BLaER1 treated with 17β-estradiol and CSF1 and Interleukin-3, amounts not matched to agents 10 nM and 100 nM (cell line): ENCODE data around the gene MAP4K2.
A peak's percentile ranks its signal among the peaks of the same experiment; 100 is the strongest.

Experiments used
- H3K27ac ChIP-seq, 11 experiments: shearing (Covaris generic); formaldehyde crosslinking; 2 replicates each; pipeline ENCODE4 v1.8.1; 2022
- H3K27me3 ChIP-seq, 11 experiments: shearing (Covaris generic); formaldehyde crosslinking; 2 replicates each; pipeline ENCODE4 v1.8.1; 2022
- H3K36me3 ChIP-seq, 11 experiments: shearing (Covaris generic); formaldehyde crosslinking; 2 replicates each; pipeline ENCODE4 v1.8.1; 2022
- H3K4me1 ChIP-seq, 10 experiments: shearing (Covaris generic); formaldehyde crosslinking; 2 replicates each; pipeline ENCODE4 v1.8.1; 2022
- H3K4me2 ChIP-seq, 11 experiments: shearing (Covaris generic); formaldehyde crosslinking; 2 replicates each; pipeline ENCODE4 v1.8.1; 2022
- H3K4me3 ChIP-seq, 10 experiments: shearing (Covaris generic); formaldehyde crosslinking; 2 replicates each; pipeline ENCODE4 v1.8.1; 2022
- H3K9ac ChIP-seq, 11 experiments: shearing (Covaris generic); formaldehyde crosslinking; 2 replicates each; pipeline ENCODE4 v1.8.1; 2022
- H3K9me3 ChIP-seq, 11 experiments: shearing (Covaris generic); formaldehyde crosslinking; replicated peaks in 1 of 11; 2 replicates each; pipeline ENCODE4 v1.8.1; 2022
- H4K20me1 ChIP-seq, 11 experiments: shearing (Covaris generic); formaldehyde crosslinking; 2 replicates each; pipeline ENCODE4 v1.8.1; 2022
- Cebpa-rat ChIP-seq, 11 experiments: shearing (Covaris generic); IDR thresholded peaks; 2 replicates each; pipeline ENCODE4 v1.8.1; 2022

MAP4K2 gene

DNA sequence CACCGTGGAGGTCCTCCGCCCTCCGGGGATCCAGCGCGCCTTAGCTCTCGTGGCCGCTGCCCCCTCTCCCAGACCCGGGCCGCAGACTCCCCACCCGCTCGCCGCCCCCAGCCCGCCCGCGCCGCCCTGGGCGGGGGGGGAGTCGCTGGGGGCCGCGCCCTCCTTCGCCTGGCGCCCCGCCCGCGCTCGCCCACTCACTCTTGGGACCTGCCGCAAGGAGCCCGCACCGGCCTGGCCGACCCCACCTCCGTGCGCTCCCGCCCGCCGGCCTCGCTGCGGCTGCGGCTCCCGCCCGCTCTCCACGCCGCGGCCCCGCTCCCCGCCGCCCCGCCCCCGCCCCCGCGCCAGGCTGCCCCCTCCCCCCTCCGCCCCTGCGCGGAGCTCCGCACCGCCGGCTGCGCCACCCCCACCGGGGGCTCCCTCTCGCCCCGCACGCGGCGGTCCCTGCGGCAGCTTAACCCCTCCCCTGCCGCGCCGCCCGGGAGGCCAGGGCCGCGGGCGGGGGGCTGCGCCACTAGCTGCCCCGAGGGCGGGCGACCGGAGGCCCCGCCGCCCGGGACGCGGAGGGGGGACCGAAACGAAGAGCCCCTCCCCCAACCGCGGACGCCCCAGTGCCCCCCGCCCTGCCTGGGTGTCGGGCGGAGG lies 58.3 kb downstream of the MAP4K2 start:
- H3K4me1 ChIP-seq = peaks cover 34 to 74% (median 55%) of the 10 kb centered on the region in 10 experiments
- no peak for TF ChIP-seq Cebpa-rat (IDR thresholded peaks at IDR 0.05)
- H3K4me3 ChIP-seq = peak overlapping the region; percentile 67 to 91 (median 74)
- H3K4me2 ChIP-seq = peak overlapping the region; percentile 89 to 100 (median 98)
- H4K20me1 ChIP-seq = peaks cover 0 to 36% (median 30%) of the 10 kb centered on the region in 11 experiments; a peak in 16 of 22 replicates
- H3K9me3 ChIP-seq = no peaks in the 10 kb centered on the region
- H3K36me3 ChIP-seq = peaks cover 3 to 25% (median 17%) of the 10 kb centered on the region in 11 experiments; a peak in 20 of 22 replicates
- no peaks in the 10 kb centered on the region for H3K27me3 ChIP-seq
- H3K9ac ChIP-seq = peak overlapping the region; percentile 82 to 97 (median 93)
- peak overlapping the region; percentile 82 to 100 (median 99) for H3K27ac ChIP-seq

DNA sequence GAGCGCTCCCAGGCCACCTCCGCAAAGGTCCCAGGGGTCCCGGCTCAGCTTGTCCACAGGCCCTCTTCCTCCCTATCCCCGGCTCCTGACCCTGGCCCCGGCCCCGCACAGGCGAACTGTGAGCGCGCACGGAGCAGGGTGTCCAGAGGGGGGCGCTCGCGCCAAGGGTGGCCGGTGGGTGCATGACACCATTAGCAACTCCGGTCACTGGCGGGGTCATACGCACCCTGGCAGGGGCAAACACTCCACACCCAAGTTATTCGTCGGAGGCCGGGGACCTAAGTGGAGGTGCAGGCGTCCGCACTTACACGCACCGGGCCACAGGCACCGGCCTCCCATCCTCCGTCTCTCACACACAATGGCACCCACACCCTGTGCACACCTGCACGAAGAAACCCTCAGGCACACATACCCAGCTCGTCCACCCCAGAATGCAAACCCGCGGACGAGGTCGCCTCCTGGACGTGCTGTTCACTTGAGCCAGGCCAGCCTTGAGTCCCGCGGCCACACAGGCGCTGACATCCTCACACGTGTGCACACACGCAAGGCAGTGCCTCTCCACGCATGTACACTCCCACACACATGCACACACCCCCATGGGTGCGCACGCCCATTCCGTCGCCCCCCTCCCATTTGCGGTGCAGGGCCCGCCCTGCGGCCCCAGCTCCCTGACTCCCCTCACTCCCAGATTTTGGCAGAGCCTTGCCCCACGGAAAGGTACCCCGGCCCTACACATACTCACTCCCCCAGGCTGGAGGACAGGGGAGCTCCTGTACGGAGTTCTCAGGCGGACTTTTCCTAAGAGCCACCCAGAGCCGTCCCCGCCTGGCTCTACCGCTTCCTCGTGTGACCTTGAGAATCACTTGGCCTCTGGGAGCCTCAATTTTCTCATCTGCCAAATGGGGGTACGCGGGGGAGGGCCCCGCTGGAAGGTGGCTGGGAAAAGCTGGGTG lies 59.1 kb downstream of the MAP4K2 start, which contains the start of gene RASGRP2:
RASGRP2 (minus strand) TSS at position 552 of the 953 bp plus-strand sequence. CDS start 1,276 bp downstream, outside the sequence.
- Histone ChIP-seq H4K20me1 (peaks cover 0 to 39% (median 30%) of the 10 kb centered on the region in 11 experiments; a peak in 16 of 22 replicates), H3K4me2 (peak within 1 kb of the TSS; percentile 89 to 100 (median 98)), H3K27me3 (no peaks in the 10 kb centered on the region), H3K36me3 (peaks cover 3 to 33% (median 24%) of the 10 kb centered on the region in 11 experiments; a peak in 20 of 22 replicates), H3K9ac (peak within 1 kb of the TSS; percentile 82 to 97 (median 93)), H3K9me3 (no peaks in the 10 kb centered on the region), H3K4me3 (peak within 1 kb of the TSS; percentile 67 to 91 (median 74)), H3K27ac (peak within 1 kb of the TSS; percentile 82 to 100 (median 99)), H3K4me1 (peaks cover 34 to 72% (median 55%) of the 10 kb centered on the region in 10 experiments)
- no peak for TF ChIP-seq Cebpa-rat (IDR thresholded peaks at IDR 0.05)

DNA sequence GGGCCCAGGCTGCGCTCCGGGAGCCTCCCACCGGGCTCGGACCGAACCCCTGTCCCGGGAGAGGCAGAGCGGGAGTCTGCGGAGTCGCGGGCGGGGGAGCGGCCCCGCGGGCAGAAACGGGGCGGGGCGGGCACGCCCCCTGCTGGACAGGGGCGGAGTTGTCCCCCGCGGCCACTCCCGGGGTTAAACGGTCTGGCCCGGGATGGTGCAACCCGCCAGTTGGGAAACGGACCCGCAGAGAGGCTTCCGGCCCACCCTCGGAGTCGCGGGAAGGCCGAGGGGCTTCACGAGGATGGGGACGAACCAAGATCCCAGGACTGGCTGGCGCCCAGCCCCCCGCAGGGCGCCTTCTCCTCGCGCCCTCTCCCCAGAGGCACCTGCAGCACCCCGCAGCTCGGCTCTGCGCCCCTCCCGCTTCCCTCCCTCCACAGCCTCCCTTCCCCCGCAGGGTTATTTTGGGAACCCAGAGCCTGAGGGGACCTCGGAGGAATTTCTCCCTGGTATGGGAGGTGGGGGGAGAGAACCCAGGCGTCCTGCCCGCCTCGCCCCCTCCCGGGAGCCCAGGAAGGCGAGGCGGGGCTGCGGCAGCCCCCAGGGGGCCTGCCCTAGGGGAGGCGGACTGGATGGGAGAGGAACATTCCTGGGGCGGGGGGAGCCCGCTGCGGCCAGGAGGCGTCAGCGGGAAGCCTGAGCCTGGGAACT lies 60.0 kb downstream of the MAP4K2 start:
- Histone ChIP-seq H3K4me2 (peak overlapping the region; percentile 89 to 100 (median 98)), H3K4me3 (peak overlapping the region; percentile 67 to 91 (median 74)), H3K9ac (peak overlapping the region; percentile 81 to 97 (median 93)), H3K4me1 (peaks cover 34 to 63% (median 55%) of the 10 kb centered on the region in 10 experiments), H3K27me3 (no peaks in the 10 kb centered on the region), H3K27ac (peak overlapping the region; percentile 53 to 100 (median 99); a peak in 21 of 22 replicates), H3K36me3 (peaks cover 3 to 41% (median 32%) of the 10 kb centered on the region in 11 experiments; a peak in 21 of 22 replicates), H3K9me3 (no peaks in the 10 kb centered on the region), H4K20me1 (peaks cover 0 to 44% (median 30%) of the 10 kb centered on the region in 11 experiments; a peak in 16 of 22 replicates)
- peak in 8 of 11 experiments; percentile 35 to 85 (median 76); a peak in 12 of 22 replicates for TF ChIP-seq Cebpa-rat (IDR thresholded peaks at IDR 0.05)

DNA sequence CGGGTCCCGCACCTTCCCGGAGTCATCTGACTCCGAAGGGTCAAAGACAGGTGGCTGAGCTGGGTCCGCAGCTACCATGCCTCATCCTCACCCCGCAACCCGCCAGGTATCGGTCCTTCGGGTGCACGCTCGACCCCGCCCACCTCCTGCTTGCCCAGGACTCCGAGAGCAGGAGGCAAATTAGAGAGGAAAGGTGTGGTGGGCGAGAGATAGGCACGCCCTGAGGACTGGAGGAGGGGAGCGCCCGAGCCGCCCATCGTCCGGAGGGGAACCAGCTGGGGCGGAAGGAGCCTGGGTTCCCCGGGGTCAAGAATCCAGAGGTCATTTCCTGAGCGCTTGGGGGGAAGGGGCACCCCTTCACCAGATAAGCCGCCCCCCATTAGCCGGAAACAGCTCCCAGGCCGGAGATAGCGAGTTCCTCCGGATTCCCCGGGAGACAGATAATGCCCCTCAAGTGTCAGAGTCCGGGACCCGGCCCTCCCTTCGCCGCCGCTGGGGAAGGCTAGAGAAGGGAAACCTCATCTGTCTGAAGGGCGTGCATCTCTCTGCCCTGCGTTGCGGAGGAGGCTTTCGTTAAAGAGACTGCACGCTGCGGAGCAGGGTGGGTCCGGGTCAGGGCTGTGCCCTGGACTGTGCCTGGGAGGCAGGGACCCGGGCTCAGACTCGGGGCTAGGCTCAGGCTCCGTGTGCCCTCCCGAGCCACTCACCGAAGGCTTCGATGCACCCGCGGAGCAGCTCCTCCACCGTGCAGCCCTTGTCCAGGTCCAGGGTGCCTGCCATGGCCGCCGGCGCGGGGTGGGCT lies 60.7 kb downstream of the MAP4K2 start:
- no peak for TF ChIP-seq Cebpa-rat (IDR thresholded peaks at IDR 0.05)
- Histone ChIP-seq H3K27me3 (no peaks in the 10 kb centered on the region), H4K20me1 (peaks cover 0 to 51% (median 30%) of the 10 kb centered on the region in 11 experiments; a peak in 16 of 22 replicates), H3K4me3 (peak overlapping the region; percentile 67 to 91 (median 74)), H3K4me1 (peaks cover 34 to 56% (median 49%) of the 10 kb centered on the region in 10 experiments), H3K9me3 (no peaks in the 10 kb centered on the region), H3K4me2 (peak overlapping the region; percentile 89 to 100 (median 98)), H3K36me3 (peaks cover 3 to 49% (median 40%) of the 10 kb centered on the region in 11 experiments; a peak in 21 of 22 replicates), H3K27ac (peak overlapping the region in 10 of 11 experiments; percentile 47 to 100 (median 99); a peak in 19 of 22 replicates), H3K9ac (peak overlapping the region; percentile 81 to 97 (median 93))

DNA sequence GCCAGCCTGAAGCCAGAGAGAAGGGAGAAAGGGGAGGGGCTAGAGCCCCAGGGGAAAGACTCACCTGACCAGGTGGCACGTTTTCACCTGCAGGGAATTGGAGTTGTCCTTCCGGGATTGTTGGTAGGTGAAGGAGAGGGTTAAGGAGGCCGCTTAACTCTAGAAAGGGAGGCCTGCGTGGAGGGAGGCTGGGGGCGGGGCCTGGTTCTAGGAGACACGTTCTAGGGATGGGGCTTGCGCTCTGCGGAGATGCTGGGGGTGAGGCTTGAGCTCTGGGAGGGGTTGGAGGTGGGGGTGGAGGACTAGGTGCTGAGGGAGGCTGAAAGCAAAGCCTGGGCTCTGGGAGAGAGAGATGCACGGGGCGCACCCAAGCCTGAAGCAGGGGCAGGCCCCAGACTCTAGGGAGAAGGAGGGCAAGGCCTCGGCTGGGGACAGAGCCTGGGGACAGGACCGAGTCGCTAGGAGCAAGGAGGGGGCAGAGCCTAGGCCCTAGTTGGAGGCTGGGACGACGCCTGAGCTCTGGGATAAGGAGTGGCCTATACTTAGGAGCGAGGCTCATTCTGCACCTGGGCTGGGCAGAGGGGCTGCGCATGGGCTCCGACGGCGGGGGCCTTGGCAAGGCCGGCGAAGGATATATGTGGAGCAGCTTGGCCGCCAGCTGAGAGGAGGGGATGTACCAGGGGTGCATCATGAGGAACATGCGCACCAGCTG lies 61.5 kb downstream of the MAP4K2 start:
- Histone ChIP-seq H3K9ac (peak overlapping the region; percentile 81 to 97 (median 93)), H3K36me3 (peaks cover 9 to 56% (median 48%) of the 10 kb centered on the region in 11 experiments), H3K4me3 (peak overlapping the region; percentile 67 to 91 (median 74)), H3K27ac (peak overlapping the region in 8 of 11 experiments; percentile 97 to 100 (median 99); a peak in 14 of 22 replicates), H3K27me3 (no peaks in the 10 kb centered on the region), H3K9me3 (no peaks in the 10 kb centered on the region), H3K4me2 (peak overlapping the region; percentile 89 to 100 (median 98)), H4K20me1 (peaks cover 0 to 59% (median 37%) of the 10 kb centered on the region in 11 experiments; a peak in 16 of 22 replicates), H3K4me1 (peaks cover 27 to 56% (median 43%) of the 10 kb centered on the region in 10 experiments)
- TF ChIP-seq Cebpa-rat (IDR thresholded peaks at IDR 0.05) = no peak

DNA sequence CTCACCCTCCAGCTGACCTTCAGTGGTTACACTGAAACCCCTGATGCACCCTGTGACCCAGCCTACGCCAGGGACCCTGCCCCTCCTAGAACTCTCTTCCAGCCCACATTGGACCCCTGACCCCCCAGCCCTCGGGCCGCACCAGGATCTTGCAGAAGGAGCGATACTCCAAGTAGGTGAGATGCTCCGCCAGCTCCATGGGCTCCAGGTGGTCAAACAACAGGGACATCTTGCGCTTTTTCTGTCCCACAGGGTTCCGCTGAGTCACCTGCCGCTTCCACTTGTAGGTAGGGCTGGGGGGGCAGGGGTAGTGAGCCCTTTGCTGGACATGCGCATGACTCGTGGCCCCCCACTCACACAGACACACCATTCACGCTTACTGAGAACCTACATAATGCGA lies 63.1 kb downstream of the MAP4K2 start:
- no peak overlapping the region; a peak in 1 of 22 replicates for H3K4me2 ChIP-seq
- peaks cover 25 to 73% (median 64%) of the 10 kb centered on the region in 11 experiments for H3K36me3 ChIP-seq
- no peak overlapping the region for H3K4me3 ChIP-seq
- H3K27me3 ChIP-seq = no peaks in the 10 kb centered on the region
- peaks cover 0 to 76% (median 53%) of the 10 kb centered on the region in 11 experiments; a peak in 16 of 22 replicates for H4K20me1 ChIP-seq
- H3K27ac ChIP-seq = no peak overlapping the region
- peaks cover 26 to 58% (median 41%) of the 10 kb centered on the region in 10 experiments for H3K4me1 ChIP-seq
- H3K9ac ChIP-seq = 0 out of 22 replicates have a peak overlapping the region, but pooled peaks of 1 of the 11 experiments have one; percentile 96
- H3K9me3 ChIP-seq = no peaks in the 10 kb centered on the region
- TF ChIP-seq Cebpa-rat (IDR thresholded peaks at IDR 0.05) = no peak

DNA sequence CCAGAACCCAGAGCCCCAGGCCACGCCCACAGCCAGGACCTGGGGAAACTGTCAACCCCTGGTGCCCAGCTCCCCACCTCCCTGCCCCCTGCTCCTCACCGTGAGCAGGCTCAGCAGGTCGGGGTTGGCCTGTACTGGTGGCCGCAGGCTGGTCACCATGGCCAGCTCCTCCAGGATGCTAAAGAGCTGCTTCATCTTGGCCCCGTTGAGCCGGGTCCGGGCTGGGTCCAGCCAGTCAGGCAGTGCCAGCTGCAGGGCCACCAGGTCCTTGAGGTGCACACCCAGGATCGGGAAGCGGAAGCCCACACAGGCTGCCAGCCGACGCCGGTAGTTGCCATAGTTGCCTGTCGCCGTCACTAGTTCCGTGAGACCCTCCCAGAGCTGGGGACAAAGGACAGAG lies 66.4 kb downstream of the MAP4K2 start:
- H3K4me2 ChIP-seq = no peak overlapping the region
- H3K27ac ChIP-seq = no peak overlapping the region
- H3K9ac ChIP-seq = peak overlapping the region in 3 of 11 experiments; percentile 19 to 46 (median 44); a peak in 1 of 22 replicates
- peaks cover 35 to 100% (median 94%) of the 10 kb centered on the region in 11 experiments for H3K36me3 ChIP-seq
- no peaks in the 10 kb centered on the region for H3K9me3 ChIP-seq
- peaks cover 0 to 94% (median 48%) of the 10 kb centered on the region in 11 experiments; a peak in 16 of 22 replicates for H4K20me1 ChIP-seq
- no peak overlapping the region for H3K4me3 ChIP-seq
- no peak for TF ChIP-seq Cebpa-rat (IDR thresholded peaks at IDR 0.05)
- peaks cover 17 to 51% (median 34%) of the 10 kb centered on the region in 10 experiments for H3K4me1 ChIP-seq
- no peaks in the 10 kb centered on the region for H3K27me3 ChIP-seq
